ENCODE measurements around the gene AP3D1.

The AP3D1 gene

DNA sequence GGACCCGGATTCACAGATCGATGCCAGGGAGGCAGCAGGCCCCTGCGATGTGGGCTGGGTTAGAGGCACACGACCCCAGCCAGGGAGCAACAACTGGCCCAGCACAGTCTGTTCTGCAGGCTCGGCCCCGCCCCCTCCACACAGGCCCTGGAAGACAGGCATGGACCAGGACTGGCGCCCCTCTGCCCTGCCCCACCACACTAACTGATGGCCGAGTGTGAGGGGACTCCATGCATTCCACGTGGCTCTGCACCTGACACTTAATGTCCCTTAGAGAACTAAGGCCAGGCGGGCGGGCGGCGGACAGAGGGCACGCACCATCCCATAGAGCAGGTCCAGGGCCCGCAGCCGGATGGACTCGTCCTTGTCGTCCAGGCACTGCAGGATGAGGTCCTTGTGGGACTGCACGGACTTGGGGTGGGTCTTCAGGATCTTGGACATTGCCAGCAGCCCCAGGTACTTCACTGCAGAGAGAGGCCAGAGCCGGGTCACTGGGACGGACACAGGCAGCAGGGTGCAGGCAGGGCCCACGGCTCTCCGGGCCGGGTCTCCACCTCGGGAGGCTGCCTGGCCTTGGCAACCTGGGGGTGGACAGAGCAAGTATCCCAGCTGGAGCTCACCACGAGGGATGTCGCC lies 29.8 kb downstream of the AP3D1 start:
- TF ChIP-seq TAF1 (IDR thresholded peaks at IDR 0.05; ENCODE audit: low read depth, low read length) = no peak
- TF ChIP-seq POLR2AphosphoS5 (IDR thresholded peaks at IDR 0.05; ENCODE audit: low read depth, low read length) = no peak
- TF ChIP-seq POU2F2 (IDR thresholded peaks at IDR 0.05; ENCODE audit: low read depth, low read length) = no peak
- no peak for TF ChIP-seq POLR2A (IDR thresholded peaks at IDR 0.05; ENCODE audit: low read depth, low read length)
- TF ChIP-seq PAX5 (IDR thresholded peaks at IDR 0.05; ENCODE audit: insufficient read depth, low read length, severe bottlenecking) = no peak
- no peak for TF ChIP-seq SPI1 (IDR thresholded peaks at IDR 0.05; ENCODE audit: low read depth, low read length)
- FAIRE-seq (no peak), DNase-seq (ENCODE audit: insufficient read length, low spot score) (no peak)

DNA sequence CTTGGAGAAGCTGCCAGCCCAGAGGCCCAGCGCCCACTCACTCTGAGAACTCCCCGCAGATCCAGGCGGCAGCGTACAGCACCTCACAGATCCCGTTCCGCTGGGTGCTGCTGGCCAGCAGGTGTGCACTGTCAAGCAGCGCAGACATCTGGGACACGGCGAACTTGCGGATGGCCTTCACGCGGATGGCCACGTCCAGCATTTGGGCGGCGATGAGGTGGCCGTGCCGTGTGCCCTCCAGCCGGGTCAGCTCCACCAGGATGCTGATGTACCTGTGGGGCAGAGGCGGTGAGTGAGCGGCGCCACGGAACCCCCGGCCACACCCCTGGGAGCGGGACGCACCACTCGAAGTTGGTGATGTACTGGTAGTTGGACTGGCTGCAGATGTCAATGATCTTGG lies 30.5 kb downstream of the AP3D1 start:
- TF ChIP-seq PAX5 (IDR thresholded peaks at IDR 0.05; ENCODE audit: insufficient read depth, low read length, severe bottlenecking) (no peak), POLR2AphosphoS5 (IDR thresholded peaks at IDR 0.05; ENCODE audit: low read depth, low read length) (peak; percentile 15; the same call in 1 of the 2 replicates)
- FAIRE-seq (no peak), DNase-seq (ENCODE audit: insufficient read length, low spot score) (no peak)

DNA sequence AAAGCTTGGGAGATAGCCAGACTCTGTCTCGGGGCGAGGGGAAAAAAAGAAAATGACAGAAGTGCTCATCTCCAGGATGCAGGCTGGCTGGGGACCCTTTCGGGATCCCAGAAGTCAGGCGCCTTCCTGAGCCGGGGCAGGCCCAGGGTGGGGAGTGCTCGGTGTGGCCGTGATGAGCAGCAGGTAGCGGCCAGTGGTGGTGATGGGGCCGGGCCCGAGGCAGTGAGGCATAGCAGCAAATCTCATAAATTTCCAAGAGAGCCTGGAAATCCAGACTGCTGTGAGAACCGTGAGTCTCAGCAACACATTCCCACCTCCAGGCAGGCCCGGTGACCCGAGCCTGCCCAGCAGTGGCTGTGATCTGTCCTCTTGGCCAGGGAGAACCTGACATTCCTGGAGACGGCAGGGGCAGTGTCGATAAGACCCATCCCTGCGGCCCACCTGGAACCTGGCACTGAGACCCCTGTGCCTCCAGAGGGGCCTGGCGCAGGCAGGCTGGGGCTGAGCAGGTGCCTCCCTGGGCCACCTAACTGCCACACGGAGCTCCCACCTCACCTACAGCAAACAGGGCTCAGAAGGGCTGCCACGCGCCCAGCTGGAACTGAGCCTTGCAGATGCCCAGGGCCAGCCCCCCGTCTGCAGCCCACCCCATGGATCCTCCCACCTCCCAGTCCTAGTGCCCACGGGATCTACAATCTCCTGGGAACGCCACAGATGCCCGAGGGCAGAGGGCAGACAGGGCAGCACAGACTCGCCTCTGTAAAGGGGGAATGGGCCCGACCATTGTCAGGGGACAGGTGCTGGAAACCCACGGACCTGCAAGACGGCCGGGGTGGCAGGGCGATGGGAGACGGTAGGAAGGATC lies 31.2 kb downstream of the AP3D1 start:
- TF ChIP-seq POLR2AphosphoS5 (IDR thresholded peaks at IDR 0.05; ENCODE audit: low read depth, low read length) (no peak), POU2F2 (IDR thresholded peaks at IDR 0.05; ENCODE audit: low read depth, low read length) (no peak), POLR2A (IDR thresholded peaks at IDR 0.05; ENCODE audit: low read depth, low read length) (no peak), PAX5 (IDR thresholded peaks at IDR 0.05; ENCODE audit: insufficient read depth, low read length, severe bottlenecking) (no peak), TAF1 (IDR thresholded peaks at IDR 0.05; ENCODE audit: low read depth, low read length) (no peak), SPI1 (IDR thresholded peaks at IDR 0.05; ENCODE audit: low read depth, low read length) (no peak)
- no peak for DNase-seq (ENCODE audit: insufficient read length, low spot score)
- FAIRE-seq = no peak

DNA sequence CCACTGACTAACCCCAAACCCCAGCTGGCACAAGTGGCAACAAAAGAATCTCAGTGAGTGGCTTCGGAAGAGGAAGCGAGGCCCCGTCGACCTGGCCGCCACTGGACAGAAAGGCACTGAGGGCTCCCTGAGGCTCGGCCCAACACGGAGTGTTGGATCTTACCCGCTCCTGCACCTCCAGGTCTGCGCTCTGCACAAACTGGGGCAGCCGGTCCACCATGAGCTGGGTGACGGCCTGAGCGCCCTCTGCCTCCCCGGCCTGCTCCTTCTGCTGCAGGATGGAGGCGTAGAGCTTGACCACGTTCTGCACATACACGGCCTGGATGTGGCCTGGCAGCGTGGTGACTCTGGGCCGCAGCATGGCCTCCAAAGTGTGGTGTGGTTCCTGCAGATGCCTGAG lies 32.9 kb downstream of the AP3D1 start:
- DNase-seq (ENCODE audit: insufficient read length, low spot score) (no peak), FAIRE-seq (no peak)
- no peak for TF ChIP-seq POU2F2 (IDR thresholded peaks at IDR 0.05; ENCODE audit: low read depth, low read length)
- no peak for TF ChIP-seq POLR2AphosphoS5 (IDR thresholded peaks at IDR 0.05; ENCODE audit: low read depth, low read length)
- no peak for TF ChIP-seq TAF1 (IDR thresholded peaks at IDR 0.05; ENCODE audit: low read depth, low read length)
- no peak for TF ChIP-seq POLR2A (IDR thresholded peaks at IDR 0.05; ENCODE audit: low read depth, low read length)
- no peak for TF ChIP-seq PAX5 (IDR thresholded peaks at IDR 0.05; ENCODE audit: insufficient read depth, low read length, severe bottlenecking)
- TF ChIP-seq SPI1 (IDR thresholded peaks at IDR 0.05; ENCODE audit: low read depth, low read length) = no peak

DNA sequence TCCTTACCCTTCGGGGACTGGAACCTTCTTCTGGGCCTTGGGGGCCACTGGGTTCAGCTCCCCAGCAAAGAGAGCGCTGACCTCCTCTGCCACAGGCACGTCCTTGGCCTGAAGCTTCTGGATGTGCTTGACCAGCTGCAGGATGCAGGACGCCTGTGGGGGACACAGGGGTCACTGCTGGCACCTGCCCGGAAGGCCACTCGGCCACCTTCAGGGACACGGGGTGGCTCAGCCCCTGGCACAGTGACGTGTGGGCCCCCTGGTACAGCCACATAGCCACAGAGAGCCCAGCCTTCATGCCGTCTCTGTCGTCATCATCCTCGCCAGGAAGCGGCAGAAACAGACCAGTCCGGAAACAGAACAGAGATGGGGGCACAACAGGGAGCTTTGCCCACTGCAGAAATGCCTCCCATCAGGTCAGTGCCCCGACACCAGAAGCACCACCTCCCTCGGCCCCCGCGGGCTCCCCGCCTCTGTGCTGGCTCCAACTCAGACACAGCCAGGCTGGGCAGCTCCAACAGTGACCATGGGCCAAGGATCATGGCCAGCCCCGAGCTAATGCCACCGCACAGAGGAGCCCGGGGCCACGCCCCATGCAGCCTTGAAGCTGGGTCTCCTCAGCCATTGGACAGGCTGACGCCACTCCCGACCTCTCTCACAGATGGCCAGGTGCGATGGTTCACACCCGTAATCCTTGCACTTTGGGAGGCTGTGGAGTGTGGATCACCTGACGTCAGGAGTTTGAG lies 34.0 kb downstream of the AP3D1 start:
- TF ChIP-seq POLR2A (IDR thresholded peaks at IDR 0.05; ENCODE audit: low read depth, low read length) (no peak), POU2F2 (IDR thresholded peaks at IDR 0.05; ENCODE audit: low read depth, low read length) (no peak), POLR2AphosphoS5 (IDR thresholded peaks at IDR 0.05; ENCODE audit: low read depth, low read length) (no peak), PAX5 (IDR thresholded peaks at IDR 0.05; ENCODE audit: insufficient read depth, low read length, severe bottlenecking) (no peak), SPI1 (IDR thresholded peaks at IDR 0.05; ENCODE audit: low read depth, low read length) (no peak), TAF1 (IDR thresholded peaks at IDR 0.05; ENCODE audit: low read depth, low read length) (no peak)
- no peak for FAIRE-seq
- no peak for DNase-seq (ENCODE audit: insufficient read length, low spot score)

DNA sequence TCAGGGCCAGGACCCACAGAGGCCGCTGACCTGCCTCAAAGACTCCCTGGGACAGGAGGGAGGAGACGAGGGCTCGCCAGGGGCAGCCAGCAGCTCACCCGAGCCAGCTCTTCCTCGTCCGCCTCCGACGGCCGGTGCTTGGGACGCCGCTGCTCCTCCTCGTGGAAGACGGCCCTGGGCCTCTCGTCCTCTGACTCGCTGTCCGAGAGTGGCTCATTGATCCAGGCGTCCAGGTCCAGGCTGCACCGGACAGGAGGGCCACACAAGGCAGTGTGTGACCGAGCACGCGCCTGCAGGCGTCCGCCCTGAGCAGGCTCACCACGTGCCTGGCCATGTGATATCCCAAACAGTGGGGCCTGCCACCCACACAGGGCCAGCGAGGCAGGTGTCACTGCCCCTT lies 34.9 kb downstream of the AP3D1 start:
- DNase-seq (ENCODE audit: insufficient read length, low spot score) (no peak), FAIRE-seq (no peak)
- TF ChIP-seq SPI1 (IDR thresholded peaks at IDR 0.05; ENCODE audit: low read depth, low read length) (no peak), POLR2A (IDR thresholded peaks at IDR 0.05; ENCODE audit: low read depth, low read length) (no peak), PAX5 (IDR thresholded peaks at IDR 0.05; ENCODE audit: insufficient read depth, low read length, severe bottlenecking) (no peak), TAF1 (IDR thresholded peaks at IDR 0.05; ENCODE audit: low read depth, low read length) (no peak), POLR2AphosphoS5 (IDR thresholded peaks at IDR 0.05; ENCODE audit: low read depth, low read length) (no peak), POU2F2 (IDR thresholded peaks at IDR 0.05; ENCODE audit: low read depth, low read length) (no peak)

DNA sequence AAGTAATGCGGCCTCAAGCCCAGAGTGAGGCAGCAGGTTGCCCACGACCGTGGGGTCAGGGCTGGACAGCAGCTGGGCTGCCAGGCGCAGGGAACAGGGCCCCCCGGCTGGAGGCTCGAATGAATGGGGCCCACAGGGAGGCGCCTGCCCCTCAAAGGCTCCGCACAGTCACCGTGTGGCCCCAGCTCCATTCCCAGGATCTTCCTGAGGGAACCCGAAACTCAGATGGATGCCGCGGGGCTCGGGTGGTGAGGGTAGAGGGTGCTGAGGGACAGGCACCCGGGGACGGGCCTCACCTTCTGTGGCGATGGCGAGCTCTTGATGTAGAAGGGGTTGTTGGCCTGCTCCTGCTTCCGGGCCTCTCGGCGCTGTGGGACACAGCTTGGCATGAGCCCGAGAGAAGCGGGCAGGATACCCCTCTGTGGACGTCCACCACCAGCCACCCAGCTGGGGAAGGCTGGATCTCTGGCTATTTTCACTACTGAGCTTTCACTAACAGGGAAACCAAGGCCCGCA lies 35.4 kb downstream of the AP3D1 start:
- DNase-seq (ENCODE audit: insufficient read length, low spot score) = no peak
- no peak for FAIRE-seq

DNA sequence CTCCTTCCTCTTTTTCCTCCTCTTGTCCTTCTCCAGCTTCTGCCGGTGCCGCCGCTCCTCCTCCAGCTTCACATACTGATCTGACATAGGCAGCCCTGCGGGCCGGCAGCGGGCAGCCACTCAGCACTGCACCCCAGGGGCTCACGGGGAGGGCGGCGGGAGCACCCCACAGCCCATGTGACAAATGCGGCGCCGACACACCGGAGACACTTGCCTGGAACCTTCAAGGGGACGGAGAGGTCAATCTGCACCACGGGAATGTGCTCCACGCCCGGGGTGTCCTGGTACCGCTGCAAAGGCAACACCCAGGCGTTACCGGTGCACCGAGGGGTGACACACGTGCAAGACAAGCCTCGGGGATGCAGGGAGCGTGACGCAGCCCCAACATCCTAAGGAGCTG lies 36.0 kb downstream of the AP3D1 start:
- FAIRE-seq (no peak), DNase-seq (ENCODE audit: insufficient read length, low spot score) (no peak)
- TF ChIP-seq PAX5 (IDR thresholded peaks at IDR 0.05; ENCODE audit: insufficient read depth, low read length, severe bottlenecking) (no peak), TAF1 (IDR thresholded peaks at IDR 0.05; ENCODE audit: low read depth, low read length) (no peak), POU2F2 (IDR thresholded peaks at IDR 0.05; ENCODE audit: low read depth, low read length) (no peak), SPI1 (IDR thresholded peaks at IDR 0.05; ENCODE audit: low read depth, low read length) (no peak), POLR2AphosphoS5 (IDR thresholded peaks at IDR 0.05; ENCODE audit: low read depth, low read length) (no peak), POLR2A (IDR thresholded peaks at IDR 0.05; ENCODE audit: low read depth, low read length) (no peak)

More for the DNA sequence above, 35.4 kb downstream of the AP3D1 start:
- TF ChIP-seq POLR2AphosphoS5 (IDR thresholded peaks at IDR 0.05; ENCODE audit: low read depth, low read length) = no peak
- no peak for TF ChIP-seq POLR2A (IDR thresholded peaks at IDR 0.05; ENCODE audit: low read depth, low read length)
- no peak for TF ChIP-seq SPI1 (IDR thresholded peaks at IDR 0.05; ENCODE audit: low read depth, low read length)
- TF ChIP-seq POU2F2 (IDR thresholded peaks at IDR 0.05; ENCODE audit: low read depth, low read length) = no peak
- TF ChIP-seq PAX5 (IDR thresholded peaks at IDR 0.05; ENCODE audit: insufficient read depth, low read length, severe bottlenecking) = no peak
- TF ChIP-seq TAF1 (IDR thresholded peaks at IDR 0.05; ENCODE audit: low read depth, low read length) = no peak

DNA sequence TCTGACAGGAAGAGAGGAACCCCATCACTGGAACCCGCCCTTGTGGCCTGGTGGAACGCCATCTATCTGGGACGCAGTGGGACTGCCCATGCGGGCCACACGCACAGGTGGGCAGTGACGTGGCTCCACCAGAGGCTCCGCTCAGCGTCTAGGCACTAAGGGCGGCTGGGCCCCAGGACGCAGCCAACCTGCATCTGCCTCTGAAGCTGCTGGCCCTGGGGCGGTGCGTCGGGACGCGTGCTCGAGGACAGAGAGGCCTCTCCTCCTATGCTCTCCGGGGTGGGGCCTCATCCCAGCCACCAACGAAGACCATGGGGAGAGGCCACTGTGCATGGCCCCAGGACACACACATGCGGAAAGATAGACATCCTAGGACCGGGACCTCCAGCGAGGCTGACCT lies 36.5 kb downstream of the AP3D1 start:
- TF ChIP-seq POLR2AphosphoS5 (IDR thresholded peaks at IDR 0.05; ENCODE audit: low read depth, low read length) (no peak), POLR2A (IDR thresholded peaks at IDR 0.05; ENCODE audit: low read depth, low read length) (no peak), TAF1 (IDR thresholded peaks at IDR 0.05; ENCODE audit: low read depth, low read length) (no peak), PAX5 (IDR thresholded peaks at IDR 0.05; ENCODE audit: insufficient read depth, low read length, severe bottlenecking) (no peak), SPI1 (IDR thresholded peaks at IDR 0.05; ENCODE audit: low read depth, low read length) (no peak), POU2F2 (IDR thresholded peaks at IDR 0.05; ENCODE audit: low read depth, low read length) (no peak)
- FAIRE-seq = no peak
- DNase-seq (ENCODE audit: insufficient read length, low spot score) = no peak

Data from GM12891 (cell line).